ENCODE results near the gene NAP1L1. TPM values are rescaled to one million over a fixed set of nuclear protein-coding genes. Genes with fewer than 3 reads are reported as not detected.
"Not testable (repeated sequence)": the region's sequence is repeated elsewhere in the genome, so short reads cannot be mapped to it uniquely, and the experiment has no call there.

Gene NAP1L1
- total and polyA plus RNA-seq, 11 donors, result 175 to 359 (median 247) TPM

- H3K4me1 ChIP-seq, result peaks cover 0 to 12% (median 4%) of the 10 kb centered on the region in 12 donors
- ATAC-seq, result no peak
- H3K27ac ChIP-seq, result no peak overlapping the region
- H3K36me3 ChIP-seq, result no peaks in the 10 kb centered on the region
- no peaks in the 10 kb centered on the region for H3K9me3 ChIP-seq
- no peak overlapping the region for H3K4me3 ChIP-seq
- H3K27me3 ChIP-seq, result no peaks in the 10 kb centered on the region
- no peak for DNase-seq
- TF ChIP-seq CTCF (IDR thresholded peaks at IDR 0.05) (no peak), POLR2A (IDR thresholded peaks at IDR 0.05) (no peak)
- intact Hi-C loops (cut with DNase I), result no loop called here
Measured at GRCh38 chr12:75995691-75996090, 88.8 kb downstream of the NAP1L1 start.

- Histone ChIP-seq H3K4me3 (no peak overlapping the region), H3K9me3 (no peaks in the 10 kb centered on the region), H3K4me1 (peaks cover 0 to 12% (median 4%) of the 10 kb centered on the region in 12 donors), H3K36me3 (no peaks in the 10 kb centered on the region), H3K27ac (no peak overlapping the region), H3K27me3 (no peaks in the 10 kb centered on the region)
- ATAC-seq (no peak), DNase-seq (no peak)
- 67 to 88% (median 84%) methylated on average over 4 of the region's 4 CpGs for WGBS, 4 donors
- intact Hi-C loops (cut with DNase I), result no loop called here
- TF ChIP-seq CTCF (IDR thresholded peaks at IDR 0.05), result no peak
- no peak for TF ChIP-seq POLR2A (IDR thresholded peaks at IDR 0.05)
Measured at GRCh38 chr12:75994069-75994740, 90.3 kb downstream of the NAP1L1 start.

- Histone ChIP-seq H3K9me3 (peaks cover 0 to 9% (median 0%) of the 10 kb centered on the region in 12 donors), H3K27me3 (no peaks in the 10 kb centered on the region), H3K4me1 (peaks cover 0 to 3% (median 0%) of the 10 kb centered on the region in 12 donors), H3K4me3 (no peak overlapping the region), H3K36me3 (no peaks in the 10 kb centered on the region), H3K27ac (no peak overlapping the region)
- no peak for DNase-seq
- TF ChIP-seq POLR2A (IDR thresholded peaks at IDR 0.05) (no peak), CTCF (IDR thresholded peaks at IDR 0.05) (no peak)
- intact Hi-C loops (cut with DNase I), result no loop called here
- WGBS, 4 donors, result 75 to 89% (median 77%) methylated on average over 5 of the region's 5 CpGs
- no peak for ATAC-seq
Measured at GRCh38 chr12:75991753-75992152, 92.7 kb downstream of the NAP1L1 start.

GRCh38 chr12:75990189-75990912 lies 94.1 kb downstream of the NAP1L1 start:
- intact Hi-C loops (cut with DNase I), result no loop called here
- H3K4me3 ChIP-seq, result no peak overlapping the region
- TF ChIP-seq CTCF (IDR thresholded peaks at IDR 0.05), result no peak
- no peak for TF ChIP-seq POLR2A (IDR thresholded peaks at IDR 0.05)
- ATAC-seq (no peak), DNase-seq (no peak)
- no peaks in the 10 kb centered on the region for H3K4me1 ChIP-seq
- H3K27ac ChIP-seq, result no peak overlapping the region
- WGBS, 4 donors, result 78 to 90% (median 87%) methylated on average over 4 of the region's 4 CpGs
- no peaks in the 10 kb centered on the region for H3K27me3 ChIP-seq
- H3K9me3 ChIP-seq, result peaks cover 0 to 9% (median 0%) of the 10 kb centered on the region in 12 donors
- H3K36me3 ChIP-seq, result no peaks in the 10 kb centered on the region

GRCh38 chr12:75987709-75988108 lies 96.8 kb downstream of the NAP1L1 start:
- H3K4me3 ChIP-seq; H3K4me1 ChIP-seq; DNase-seq; ATAC-seq; H3K36me3 ChIP-seq; intact Hi-C loops (cut with DNase I); H3K9me3 ChIP-seq; H3K27me3 ChIP-seq; H3K27ac ChIP-seq: not testable (repeated sequence)
- WGBS, 4 donors, result 94 to 100% (median 98%) methylated on average over 1 of the region's 1 CpG

Measured in heart left ventricle (tissue), 16 donors.